GM12878 (cell line): ENCODE measurements around the gene SNAPIN. TPM values are rescaled to one million over a fixed set of nuclear protein-coding genes. Genes with fewer than 3 reads are reported as not detected.

ENCODE experiments used
- ATAC-seq: fragments of 200-7000 bp; cut with Tn5 transposase; 3 replicates; pipeline ENCODE4 v1.9.1; 2020; ENCODE audit warnings: mild to moderate bottlenecking, moderate library complexity
- BruUV-seq: library from RNA; stranded (reverse); fragments of 400-500 nt; replicated peaks from 2 replicates; lab custom pipeline; 2021; lab: Mats Ljungman, UMichigan
- CTCF ChIA-PET: fragments of 300-600 bp; sonication (Branson Sonifier 250); formaldehyde crosslinking; extraction: SDS; loops from one replicate; lab custom pipeline; 2021; ENCODE audit warnings: inconsistent platforms; lab: Yijun Ruan, JAX
- POLR2A ChIA-PET: fragments of 350-600 bp; formaldehyde crosslinking; extraction: SDS; loops from one replicate; lab custom pipeline; 2021; ENCODE audit warnings: inconsistent platforms; lab: Charles Lee
- RAD21 ChIA-PET: fragments of 300-600 bp; sonication (Branson Sonifier 250); formaldehyde crosslinking; loops from one replicate; lab custom pipeline; 2023; ENCODE audit warnings: antibody characterized with exemption; ENCODE audit not compliant: unreplicated experiment; lab: Charles Lee
- SMC1A ChIA-PET: fragments of 300-600 bp; sonication (Branson Sonifier 250); formaldehyde crosslinking; loops from one replicate; lab custom pipeline; 2023; ENCODE audit not compliant: unreplicated experiment, uncharacterized antibody; lab: Charles Lee
- DNase-seq: peaks from one replicate; pipeline ENCODE4 v3.0.0-alpha.2; 2011; ENCODE audit warnings: low read depth, low spot score
- FAIRE-seq: peaks from 3 replicates; lab custom pipeline; 2011; peaks lifted over from hg19 to GRCh38; lab: Jason Lieb, UNC
- H2AFZ ChIP-seq: 2 replicates; pipeline ENCODE4 v1.6.0; 2011; ENCODE audit warnings: low read depth, low read length, control low read depth; ENCODE audit not compliant: control insufficient read depth
- H3K27ac ChIP-seq: 2 replicates; pipeline ENCODE4 v1.5.1; 2011; ENCODE audit warnings: control low read depth; ENCODE audit not compliant: control insufficient read depth, insufficient read depth
- H3K27me3 ChIP-seq, 2 experiments: replicated peaks in 1 of 2; 2 replicates each; pipeline versions ENCODE4 v1.6.0 to v1.6.1; 2011; ENCODE audit warnings: low read length in 1 of 2; ENCODE audit not compliant: control insufficient read depth in 2 of 2, insufficient read depth in 2 of 2
- H3K36me3 ChIP-seq, 2 experiments: 2 replicates each; pipeline ENCODE4 v1.5.1; 2011; ENCODE audit warnings: low read length in 1 of 2; ENCODE audit not compliant: control insufficient read depth in 2 of 2, insufficient read depth in 2 of 2
- H3K4me1 ChIP-seq: 2 replicates; pipeline ENCODE4 v1.6.1; 2011; ENCODE audit warnings: mild to moderate bottlenecking, low read length, moderate library complexity, mixed read lengths; ENCODE audit not compliant: control insufficient read depth, insufficient read depth
- H3K4me2 ChIP-seq: 2 replicates; pipeline ENCODE4 v1.6.0; 2011; ENCODE audit warnings: control low read depth; ENCODE audit not compliant: control insufficient read depth, insufficient read depth
- H3K4me3 ChIP-seq: fragments of 200-600 bp; sonication (generic); 2 replicates; pipeline ENCODE4 v1.5.1; 2016
- H3K79me2 ChIP-seq: 2 replicates; pipeline ENCODE4 v1.6.0; 2011; ENCODE audit warnings: low read length; ENCODE audit not compliant: control insufficient read depth, insufficient read depth
- H3K9ac ChIP-seq: 2 replicates; pipeline ENCODE4 v1.8.0; 2011; ENCODE audit warnings: low read length, control low read depth, mixed read lengths; ENCODE audit not compliant: control insufficient read depth, insufficient read depth
- H3K9me3 ChIP-seq: replicated peaks from 3 replicates; pipeline ENCODE4 v1.5.1; 2011; ENCODE audit warnings: mild to moderate bottlenecking, low read length; ENCODE audit not compliant: control insufficient read depth, insufficient read depth
- H4K20me1 ChIP-seq: 2 replicates; pipeline ENCODE4 v1.6.0; 2011; ENCODE audit not compliant: control insufficient read depth, insufficient read depth
- EED ChIP-seq: sonication (generic); IDR thresholded peaks from 2 replicates; pipeline ENCODE4 v1.6.1; 2016; ENCODE audit warnings: antibody characterized with exemption, low read depth
- HDAC2 ChIP-seq: fragments of 200-600 bp; sonication (generic); IDR thresholded peaks from 2 replicates; pipeline ENCODE4 v1.6.1; 2017
- KDM1A ChIP-seq: fragments of 200-600 bp; sonication (generic); IDR thresholded peaks from 2 replicates; pipeline ENCODE4 v1.6.1; 2016; ENCODE audit warnings: borderline replicate concordance
- SMAD5 ChIP-seq: IDR thresholded peaks from 2 replicates; pipeline ENCODE4 v1.6.1; 2016; ENCODE audit warnings: antibody characterized with exemption, low read depth
- STAT1 ChIP-seq: fragments of 450-650 bp; conservative IDR thresholded peaks from 2 replicates; pipeline ENCODE4 v1.6.1; 2014; ENCODE audit warnings: antibody characterized with exemption, mild to moderate bottlenecking
- WGBS: methylation state at CpG from one replicate; pipeline ENCODE4 v1.1.6; 2016; ENCODE audit warnings: low lambda C conversion rate; ENCODE audit not compliant: insufficient replicate concordance, insufficient coverage; ENCODE audit errors: missing lambda C conversion rate; 5-methylcytosine and 5-hydroxymethylcytosine counted together
- in situ Hi-C: fragments of 300-500 bp; cut with MboI; formaldehyde crosslinking; loops from 9 replicates; pipeline ENCODE4 v1.14.3; 2018; ENCODE audit warnings: mixed read lengths
- intact Hi-C: fragments of 100-400 bp; cut with micrococcal nuclease; formaldehyde crosslinking; loops from one replicate; pipeline ENCODE4 v1.14.2; 2022; ENCODE audit not compliant: unreplicated experiment
- polyA plus RNA-seq, 11 experiments: library from polyadenylated mRNA; depleted of rRNA in 4 of 11; unstranded in 6 of 11; stranded (reverse) in 5 of 11; fragments of >200 nt; fragmentation: Nextera tagmentation in 4 of 11; fragmentation: Illumina TruSeq in 1 of 11; extraction: Ambion mirVana in 4 of 11; extraction: Trizol in 1 of 11; gene quantifications; 1 replicate in 1 of 11; 2 replicates in 10 of 11; pipeline versions ENCODE4 v1.2.1 to v1.2.3, GENCODE V29; 2011 to 2016; ENCODE audit warnings: inconsistent platforms in 2 of 11, missing spikeins in 2 of 11, low read depth in 1 of 11
- total RNA-seq, 4 experiments: library from RNA; depleted of rRNA in 3 of 4; stranded (reverse); fragments of >200 nt in 3 of 4; fragmentation: Illumina TruSeq in 1 of 4; extraction: Trizol in 1 of 4; gene quantifications; 2 replicates each; pipeline versions ENCODE4 v1.2.1 to v1.2.3, GENCODE V29; 2013 to 2021
- TF ChIP-seq, protein P1 (sequence below): fragments of 450-650 bp; formaldehyde crosslinking; IDR thresholded peaks from 2 replicates; pipeline ENCODE4 v1.4.0; 2020; ENCODE audit warnings: mild to moderate bottlenecking, moderate library complexity
- TF ChIP-seq, protein P2 (sequence below): IDR thresholded peaks from 2 replicates; pipeline ENCODE4 v1.6.1; 2011; ENCODE audit warnings: borderline replicate concordance, low read depth, mild to moderate bottlenecking, moderate library complexity, mixed read lengths, low read length; ENCODE audit not compliant: insufficient read depth; ENCODE audit errors: extremely low read length
- TF ChIP-seq, protein P3 (sequence below): IDR thresholded peaks from 2 replicates; pipeline ENCODE4 v1.6.1; 2012; ENCODE audit warnings: improper control_type of control experiment, low read depth, low read length; ENCODE audit not compliant: insufficient replicate concordance
- TF ChIP-seq, protein P4 (sequence below): IDR thresholded peaks from 2 replicates; pipeline ENCODE4 v1.6.1; 2011; ENCODE audit warnings: low read depth, low read length, improper control_type of control experiment, borderline replicate concordance

Gene SNAPIN
- total and polyA plus RNA-seq, 10 of the 15 experiments (the other 5 are each of a cell fraction or from before 2014, with no cell fraction given), result 12.4 to 78.1 (median 38.6) TPM

DNA sequence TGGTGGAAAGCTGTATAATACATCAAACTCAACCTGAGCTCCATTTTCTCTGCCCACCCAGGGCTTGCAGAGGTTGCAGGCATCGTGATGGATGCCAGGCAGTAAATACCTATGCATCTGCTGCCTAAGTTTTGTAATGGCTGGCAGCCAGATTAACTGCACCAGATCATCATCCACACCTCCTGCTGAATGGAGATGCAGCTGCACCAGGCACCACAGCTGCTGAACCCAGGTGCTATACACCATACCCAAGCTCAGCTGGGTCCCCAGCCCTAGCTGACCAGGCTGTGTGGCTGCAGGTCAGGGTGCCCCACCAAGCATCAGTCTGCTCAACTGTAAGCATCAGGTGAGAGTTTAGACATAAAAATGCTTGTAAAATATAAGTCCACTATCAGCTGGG lies 6.7 kb upstream of the SNAPIN start (continued):
- TF ChIP-seq KDM1A, result no peak
- no peak for TF ChIP-seq EED
- no peak for TF ChIP-seq HDAC2

DNA sequence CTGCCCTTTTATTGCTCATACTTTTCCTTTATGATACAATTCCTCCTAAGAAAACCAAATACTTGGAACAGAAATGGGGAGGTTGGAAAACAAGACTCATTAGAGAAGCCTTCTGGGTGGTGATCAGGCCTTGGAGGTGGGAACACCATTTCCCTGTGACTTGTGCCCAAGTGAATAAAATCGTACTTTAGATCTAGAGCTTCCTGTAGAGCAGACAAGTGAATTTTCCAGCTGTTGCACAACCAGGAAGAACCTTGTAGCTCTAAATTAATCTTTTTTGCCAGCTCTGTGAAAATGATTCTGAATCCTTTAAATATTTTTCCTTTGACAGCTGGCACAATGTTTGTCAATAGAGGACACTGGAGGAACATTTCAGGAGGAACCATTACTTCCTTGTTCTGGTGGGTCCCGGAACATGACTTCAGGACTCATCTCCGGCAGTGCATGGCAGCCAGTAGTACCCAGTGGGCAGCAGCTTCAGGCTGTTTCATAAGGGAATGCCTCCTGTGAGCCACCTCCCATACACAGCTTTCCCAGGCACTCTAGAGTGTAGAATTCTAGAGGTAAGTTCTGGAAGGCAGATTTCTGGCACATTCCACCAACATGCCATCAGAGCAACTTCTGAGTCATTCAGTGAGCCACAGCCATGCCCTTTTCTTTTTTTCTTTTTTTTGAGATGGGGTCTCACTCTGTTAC lies 5.5 kb upstream of the SNAPIN start:
- 0 out of 4 replicates have a peak, but pooled peaks cover 0 to 2% of the 10 kb centered on the region in 2 experiments for H3K36me3 ChIP-seq
- ChIA-PET SMC1A (interaction anchor here (1.1 to 2.5 kb wide), 4 partner anchors 9 to 80 kb away, joined by 3 to 10 read pairs (median 4); no protein-coding TSS in a partner anchor), RAD21 (interaction anchor here (0.6 to 1.1 kb wide), 2 partner anchors 80 to 82 kb away, joined by 3 to 4 read pairs; no protein-coding TSS in a partner anchor), POLR2A (interaction anchor here (1.1 kb wide), 1 partner anchor 19 kb away, joined by 3 read pairs; the partner anchor contains the start of gene CHTOP), CTCF (interaction anchor here (0.6 to 1.3 kb wide), 5 partner anchors 9 to 333 kb away, joined by 3 to 6 read pairs (median 4); partner anchors contain the start of gene RAB13)
- BruUV-seq, result no TSS peak
- in situ Hi-C loops, result no loop called here
- no peaks in the 10 kb centered on the region for H3K79me2 ChIP-seq
- H3K4me2 ChIP-seq, result no peak overlapping the region
- H3K27ac ChIP-seq, result no peak overlapping the region
- no peaks in the 10 kb centered on the region for H3K9me3 ChIP-seq
- no peaks in the 10 kb centered on the region for H3K27me3 ChIP-seq
- ATAC-seq (no peak), DNase-seq (no peak), FAIRE-seq (no peak)
- 56% methylated on average over 3 of the region's 3 CpGs for WGBS
- intact Hi-C loops, result no loop called here
- H3K9ac ChIP-seq, result no peak overlapping the region
- no peaks in the 10 kb centered on the region for H4K20me1 ChIP-seq
- H2AFZ ChIP-seq, result no peak overlapping the region
- no peaks in the 10 kb centered on the region; the same call in 1 of the 2 replicates for H3K4me1 ChIP-seq
- no peak overlapping the region for H3K4me3 ChIP-seq
- TF ChIP-seq, protein P1, sequence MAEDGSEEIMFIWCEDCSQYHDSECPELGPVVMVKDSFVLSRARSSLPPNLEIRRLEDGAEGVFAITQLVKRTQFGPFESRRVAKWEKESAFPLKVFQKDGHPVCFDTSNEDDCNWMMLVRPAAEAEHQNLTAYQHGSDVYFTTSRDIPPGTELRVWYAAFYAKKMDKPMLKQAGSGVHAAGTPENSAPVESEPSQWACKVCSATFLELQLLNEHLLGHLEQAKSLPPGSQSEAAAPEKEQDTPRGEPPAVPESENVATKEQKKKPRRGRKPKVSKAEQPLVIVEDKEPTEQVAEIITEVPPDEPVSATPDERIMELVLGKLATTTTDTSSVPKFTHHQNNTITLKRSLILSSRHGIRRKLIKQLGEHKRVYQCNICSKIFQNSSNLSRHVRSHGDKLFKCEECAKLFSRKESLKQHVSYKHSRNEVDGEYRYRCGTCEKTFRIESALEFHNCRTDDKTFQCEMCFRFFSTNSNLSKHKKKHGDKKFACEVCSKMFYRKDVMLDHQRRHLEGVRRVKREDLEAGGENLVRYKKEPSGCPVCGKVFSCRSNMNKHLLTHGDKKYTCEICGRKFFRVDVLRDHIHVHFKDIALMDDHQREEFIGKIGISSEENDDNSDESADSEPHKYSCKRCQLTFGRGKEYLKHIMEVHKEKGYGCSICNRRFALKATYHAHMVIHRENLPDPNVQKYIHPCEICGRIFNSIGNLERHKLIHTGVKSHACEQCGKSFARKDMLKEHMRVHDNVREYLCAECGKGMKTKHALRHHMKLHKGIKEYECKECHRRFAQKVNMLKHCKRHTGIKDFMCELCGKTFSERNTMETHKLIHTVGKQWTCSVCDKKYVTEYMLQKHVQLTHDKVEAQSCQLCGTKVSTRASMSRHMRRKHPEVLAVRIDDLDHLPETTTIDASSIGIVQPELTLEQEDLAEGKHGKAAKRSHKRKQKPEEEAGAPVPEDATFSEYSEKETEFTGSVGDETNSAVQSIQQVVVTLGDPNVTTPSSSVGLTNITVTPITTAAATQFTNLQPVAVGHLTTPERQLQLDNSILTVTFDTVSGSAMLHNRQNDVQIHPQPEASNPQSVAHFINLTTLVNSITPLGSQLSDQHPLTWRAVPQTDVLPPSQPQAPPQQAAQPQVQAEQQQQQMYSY (CRISPR knock-in tag), result no peak
- TF ChIP-seq SMAD5 (no peak), STAT1 (no peak)
- TF ChIP-seq, protein P2, sequence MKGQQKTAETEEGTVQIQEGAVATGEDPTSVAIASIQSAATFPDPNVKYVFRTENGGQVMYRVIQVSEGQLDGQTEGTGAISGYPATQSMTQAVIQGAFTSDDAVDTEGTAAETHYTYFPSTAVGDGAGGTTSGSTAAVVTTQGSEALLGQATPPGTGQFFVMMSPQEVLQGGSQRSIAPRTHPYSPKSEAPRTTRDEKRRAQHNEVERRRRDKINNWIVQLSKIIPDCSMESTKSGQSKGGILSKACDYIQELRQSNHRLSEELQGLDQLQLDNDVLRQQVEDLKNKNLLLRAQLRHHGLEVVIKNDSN, result no peak
- TF ChIP-seq, protein P3, sequence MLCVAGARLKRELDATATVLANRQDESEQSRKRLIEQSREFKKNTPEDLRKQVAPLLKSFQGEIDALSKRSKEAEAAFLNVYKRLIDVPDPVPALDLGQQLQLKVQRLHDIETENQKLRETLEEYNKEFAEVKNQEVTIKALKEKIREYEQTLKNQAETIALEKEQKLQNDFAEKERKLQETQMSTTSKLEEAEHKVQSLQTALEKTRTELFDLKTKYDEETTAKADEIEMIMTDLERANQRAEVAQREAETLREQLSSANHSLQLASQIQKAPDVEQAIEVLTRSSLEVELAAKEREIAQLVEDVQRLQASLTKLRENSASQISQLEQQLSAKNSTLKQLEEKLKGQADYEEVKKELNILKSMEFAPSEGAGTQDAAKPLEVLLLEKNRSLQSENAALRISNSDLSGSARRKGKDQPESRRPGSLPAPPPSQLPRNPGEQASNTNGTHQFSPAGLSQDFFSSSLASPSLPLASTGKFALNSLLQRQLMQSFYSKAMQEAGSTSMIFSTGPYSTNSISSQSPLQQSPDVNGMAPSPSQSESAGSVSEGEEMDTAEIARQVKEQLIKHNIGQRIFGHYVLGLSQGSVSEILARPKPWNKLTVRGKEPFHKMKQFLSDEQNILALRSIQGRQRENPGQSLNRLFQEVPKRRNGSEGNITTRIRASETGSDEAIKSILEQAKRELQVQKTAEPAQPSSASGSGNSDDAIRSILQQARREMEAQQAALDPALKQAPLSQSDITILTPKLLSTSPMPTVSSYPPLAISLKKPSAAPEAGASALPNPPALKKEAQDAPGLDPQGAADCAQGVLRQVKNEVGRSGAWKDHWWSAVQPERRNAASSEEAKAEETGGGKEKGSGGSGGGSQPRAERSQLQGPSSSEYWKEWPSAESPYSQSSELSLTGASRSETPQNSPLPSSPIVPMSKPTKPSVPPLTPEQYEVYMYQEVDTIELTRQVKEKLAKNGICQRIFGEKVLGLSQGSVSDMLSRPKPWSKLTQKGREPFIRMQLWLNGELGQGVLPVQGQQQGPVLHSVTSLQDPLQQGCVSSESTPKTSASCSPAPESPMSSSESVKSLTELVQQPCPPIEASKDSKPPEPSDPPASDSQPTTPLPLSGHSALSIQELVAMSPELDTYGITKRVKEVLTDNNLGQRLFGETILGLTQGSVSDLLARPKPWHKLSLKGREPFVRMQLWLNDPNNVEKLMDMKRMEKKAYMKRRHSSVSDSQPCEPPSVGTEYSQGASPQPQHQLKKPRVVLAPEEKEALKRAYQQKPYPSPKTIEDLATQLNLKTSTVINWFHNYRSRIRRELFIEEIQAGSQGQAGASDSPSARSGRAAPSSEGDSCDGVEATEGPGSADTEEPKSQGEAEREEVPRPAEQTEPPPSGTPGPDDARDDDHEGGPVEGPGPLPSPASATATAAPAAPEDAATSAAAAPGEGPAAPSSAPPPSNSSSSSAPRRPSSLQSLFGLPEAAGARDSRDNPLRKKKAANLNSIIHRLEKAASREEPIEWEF, result no peak
- TF ChIP-seq, protein P4, sequence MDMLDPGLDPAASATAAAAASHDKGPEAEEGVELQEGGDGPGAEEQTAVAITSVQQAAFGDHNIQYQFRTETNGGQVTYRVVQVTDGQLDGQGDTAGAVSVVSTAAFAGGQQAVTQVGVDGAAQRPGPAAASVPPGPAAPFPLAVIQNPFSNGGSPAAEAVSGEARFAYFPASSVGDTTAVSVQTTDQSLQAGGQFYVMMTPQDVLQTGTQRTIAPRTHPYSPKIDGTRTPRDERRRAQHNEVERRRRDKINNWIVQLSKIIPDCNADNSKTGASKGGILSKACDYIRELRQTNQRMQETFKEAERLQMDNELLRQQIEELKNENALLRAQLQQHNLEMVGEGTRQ, result no peak
